ENCODE results near the gene ARHGEF7.

GRCh38 chr13:111115965-111116521, 933 bp downstream of the ARHGEF7 start:
- TF ChIP-seq CTCF (IDR thresholded peaks at IDR 0.05) = no peak
- TF ChIP-seq POLR2A (IDR thresholded peaks at IDR 0.05) = no peak

All from thyroid gland (tissue), 4 donors.